GM21423 (cell line): Measurements from ENCODE around the gene HERPUD1.

Experiments
- ATAC-seq: cut with Tn5 transposase; IDR thresholded peaks from one replicate; pipeline ENCODE4 v1.9.1; 2021; ENCODE audit warnings: mild to moderate bottlenecking, moderate library complexity; ENCODE audit not compliant: unreplicated experiment

HERPUD1 gene

GRCh38 chr16:56994311-56994710, 62.4 kb downstream of the HERPUD1 start:
- ATAC-seq: no peak
